Gastrocnemius medialis (tissue), 4 donors: ENCODE data around the gene LYSET.

ENCODE experiments used
- POLR2A ChIP-seq, 2 donors: fragments of 450-650 bp; IDR thresholded peaks; one replicate each; pipeline ENCODE4 v1.6.1; 2017; ENCODE audit warnings: antibody characterized with exemption in 2 of 2, mild to moderate bottlenecking in 2 of 2, moderate library complexity in 2 of 2
- TF ChIP-seq, protein P1 (sequence below), 5 experiments: fragments of 450-650 bp in 3 of 5; fragments of 200-600 bp in 2 of 5; sonication (generic) in 2 of 5; IDR thresholded peaks in 4 of 5; conservative IDR thresholded peaks in 1 of 5; 1 replicate in 4 of 5; 2 replicates in 1 of 5; pipeline ENCODE4 v1.5.1; 2016 to 2019; ENCODE audit warnings: antibody characterized with exemption in 5 of 5, mild to moderate bottlenecking in 3 of 5, moderate library complexity in 3 of 5

DNA sequence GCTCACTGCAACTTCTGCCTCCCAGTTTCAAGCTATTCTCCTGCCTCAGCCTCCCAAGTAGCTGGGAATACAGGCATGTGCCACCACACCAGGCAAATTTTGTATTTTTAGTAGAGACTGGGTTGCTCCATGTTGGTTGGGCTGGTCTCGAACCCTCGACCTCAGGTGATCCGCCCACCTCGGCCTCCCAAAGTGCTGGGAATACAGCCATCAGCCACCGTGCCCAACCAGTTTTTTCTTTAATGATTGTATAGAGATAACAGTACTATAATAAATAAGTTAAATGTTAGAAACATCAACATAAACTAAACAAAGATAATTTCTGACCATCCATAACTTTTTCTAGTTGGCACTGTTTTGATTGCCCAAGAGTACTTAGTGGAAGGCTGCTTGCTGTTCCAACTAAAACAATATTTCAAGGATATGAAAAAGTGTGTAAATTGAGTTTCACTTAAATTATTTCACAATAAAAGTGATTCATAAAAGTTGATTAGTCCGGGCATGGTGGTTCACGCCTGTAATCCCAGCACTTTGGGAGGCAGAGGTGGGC is 16.1 kb downstream of the LYSET start:
- TF ChIP-seq, protein P1, sequence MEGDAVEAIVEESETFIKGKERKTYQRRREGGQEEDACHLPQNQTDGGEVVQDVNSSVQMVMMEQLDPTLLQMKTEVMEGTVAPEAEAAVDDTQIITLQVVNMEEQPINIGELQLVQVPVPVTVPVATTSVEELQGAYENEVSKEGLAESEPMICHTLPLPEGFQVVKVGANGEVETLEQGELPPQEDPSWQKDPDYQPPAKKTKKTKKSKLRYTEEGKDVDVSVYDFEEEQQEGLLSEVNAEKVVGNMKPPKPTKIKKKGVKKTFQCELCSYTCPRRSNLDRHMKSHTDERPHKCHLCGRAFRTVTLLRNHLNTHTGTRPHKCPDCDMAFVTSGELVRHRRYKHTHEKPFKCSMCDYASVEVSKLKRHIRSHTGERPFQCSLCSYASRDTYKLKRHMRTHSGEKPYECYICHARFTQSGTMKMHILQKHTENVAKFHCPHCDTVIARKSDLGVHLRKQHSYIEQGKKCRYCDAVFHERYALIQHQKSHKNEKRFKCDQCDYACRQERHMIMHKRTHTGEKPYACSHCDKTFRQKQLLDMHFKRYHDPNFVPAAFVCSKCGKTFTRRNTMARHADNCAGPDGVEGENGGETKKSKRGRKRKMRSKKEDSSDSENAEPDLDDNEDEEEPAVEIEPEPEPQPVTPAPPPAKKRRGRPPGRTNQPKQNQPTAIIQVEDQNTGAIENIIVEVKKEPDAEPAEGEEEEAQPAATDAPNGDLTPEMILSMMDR (IDR thresholded peaks at IDR 0.05 in 4 of 5, conservative IDR thresholded peaks at IDR 0.05 in 1 of 5): no peak
- no peak for TF ChIP-seq POLR2A (IDR thresholded peaks at IDR 0.05)
